Iris pigment epithelial cell (primary cell): ENCODE results near the gene MAVS.
"Not testable (repeated sequence)": the region's sequence is repeated elsewhere in the genome, so short reads cannot be mapped to it uniquely, and the experiment has no call there.

Experiments used
- DNase-seq: peaks from one replicate; pipeline ENCODE4 v3.0.0-alpha.2; 2011; ENCODE audit warnings: low read depth

Gene MAVS

DNA sequence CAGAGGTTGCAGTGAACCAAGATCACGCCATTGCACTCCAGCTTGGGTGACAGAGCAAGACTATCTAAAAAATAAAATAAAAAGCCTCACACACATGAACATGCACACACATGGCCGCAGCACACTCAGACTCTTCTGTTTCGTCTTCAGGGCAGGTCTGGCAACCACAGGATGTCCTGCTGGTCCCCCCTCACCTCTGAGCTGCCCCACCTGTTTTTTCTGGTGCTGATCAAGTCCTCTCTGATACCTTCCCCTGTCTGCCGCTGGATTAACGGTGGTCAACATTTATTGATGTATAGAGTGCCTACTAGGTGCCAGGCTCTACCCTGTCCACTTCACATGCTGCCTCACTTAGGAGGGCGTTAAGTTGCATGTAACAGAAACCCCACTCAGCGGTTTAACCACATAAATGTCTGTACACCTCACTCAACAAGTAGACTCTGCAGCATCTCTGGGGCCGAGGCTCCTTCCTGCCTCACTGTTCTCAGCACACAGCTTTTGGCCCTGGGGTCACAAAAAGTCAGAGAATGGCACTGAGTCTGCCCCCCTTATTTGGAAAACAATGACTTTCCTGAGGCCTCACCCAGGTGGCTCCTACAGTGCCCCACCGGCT, 30.8 kb upstream of the MAVS start:
- no peak for DNase-seq

DNA sequence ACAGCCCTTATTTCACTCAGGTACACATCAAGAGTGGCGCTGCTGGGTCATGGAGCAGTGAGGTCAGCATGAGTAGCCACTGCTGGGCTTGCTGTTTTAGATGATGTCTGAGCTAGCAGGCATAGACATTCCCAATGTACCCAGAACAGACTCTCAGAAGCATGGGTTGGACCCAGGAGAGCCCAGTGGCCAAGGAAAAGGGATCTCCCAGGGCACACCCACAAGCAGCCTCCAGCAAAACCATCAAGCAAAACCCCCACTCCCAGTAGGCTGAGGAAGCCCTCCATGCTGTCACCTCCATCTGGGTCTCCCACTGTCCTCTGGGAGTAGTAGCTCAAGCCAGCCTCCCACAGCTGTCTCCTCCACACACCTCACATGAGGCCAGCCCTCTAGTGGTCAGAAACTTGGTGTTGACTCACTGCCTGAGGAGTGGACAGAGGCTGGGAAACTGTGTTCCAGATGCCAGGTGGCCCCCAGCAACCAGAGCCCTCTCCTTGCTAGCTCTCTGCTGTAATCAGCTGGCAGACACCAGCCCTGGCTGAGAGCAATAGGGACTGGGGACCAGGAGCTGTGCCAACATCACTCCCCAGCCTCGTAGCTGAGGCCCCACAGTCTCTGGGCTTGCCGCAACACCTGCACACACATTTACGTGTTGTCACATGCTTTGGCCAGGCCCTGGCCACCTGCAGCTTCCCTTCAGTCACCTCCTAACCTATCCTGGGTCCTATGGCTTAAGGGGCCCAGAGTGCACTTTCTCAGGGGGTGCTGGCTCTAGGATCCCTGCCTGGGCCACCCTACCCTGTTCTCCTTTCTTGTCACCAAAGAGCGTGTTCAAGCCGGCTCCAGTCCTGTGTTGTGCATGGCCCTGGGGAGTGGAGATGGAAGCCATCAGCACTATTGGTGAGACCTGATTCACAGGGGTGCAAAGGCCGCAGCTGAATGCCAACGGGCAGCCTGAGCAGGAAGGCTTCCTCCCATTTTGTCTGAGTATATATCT, 28.2 kb upstream of the MAVS start:
- DNase-seq = peak; percentile 79

DNA sequence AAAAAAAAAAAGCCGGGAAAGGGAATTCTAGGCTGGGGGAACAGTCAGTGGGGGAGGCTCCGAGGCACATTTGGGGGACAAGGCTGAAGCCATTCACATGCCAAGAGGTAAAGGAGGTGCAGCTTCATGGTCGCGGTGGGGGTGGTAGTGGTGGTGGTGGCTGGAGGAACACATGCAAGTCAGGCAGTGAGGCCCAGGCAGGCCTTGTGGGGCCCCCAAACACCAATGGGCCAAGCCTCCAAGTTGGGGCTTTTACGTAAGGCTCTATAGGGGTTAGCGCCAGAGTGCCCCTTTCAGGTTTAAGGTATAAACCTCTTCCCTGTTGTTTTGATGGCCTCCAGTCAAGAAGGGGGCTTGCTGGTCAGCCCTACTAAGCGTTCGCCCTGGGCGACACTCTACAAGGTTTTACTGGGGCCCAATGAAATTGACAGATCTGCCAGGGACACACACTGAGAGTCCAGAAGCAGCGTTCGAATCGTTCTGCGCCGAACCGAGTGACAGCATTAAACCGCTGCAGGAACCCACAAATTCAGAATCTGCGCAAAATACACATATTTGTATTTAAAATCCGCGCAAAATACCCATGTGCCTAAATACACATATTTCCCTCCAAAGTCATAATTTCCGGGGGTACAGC, 27.1 kb upstream of the MAVS start:
- no peak for DNase-seq

DNA sequence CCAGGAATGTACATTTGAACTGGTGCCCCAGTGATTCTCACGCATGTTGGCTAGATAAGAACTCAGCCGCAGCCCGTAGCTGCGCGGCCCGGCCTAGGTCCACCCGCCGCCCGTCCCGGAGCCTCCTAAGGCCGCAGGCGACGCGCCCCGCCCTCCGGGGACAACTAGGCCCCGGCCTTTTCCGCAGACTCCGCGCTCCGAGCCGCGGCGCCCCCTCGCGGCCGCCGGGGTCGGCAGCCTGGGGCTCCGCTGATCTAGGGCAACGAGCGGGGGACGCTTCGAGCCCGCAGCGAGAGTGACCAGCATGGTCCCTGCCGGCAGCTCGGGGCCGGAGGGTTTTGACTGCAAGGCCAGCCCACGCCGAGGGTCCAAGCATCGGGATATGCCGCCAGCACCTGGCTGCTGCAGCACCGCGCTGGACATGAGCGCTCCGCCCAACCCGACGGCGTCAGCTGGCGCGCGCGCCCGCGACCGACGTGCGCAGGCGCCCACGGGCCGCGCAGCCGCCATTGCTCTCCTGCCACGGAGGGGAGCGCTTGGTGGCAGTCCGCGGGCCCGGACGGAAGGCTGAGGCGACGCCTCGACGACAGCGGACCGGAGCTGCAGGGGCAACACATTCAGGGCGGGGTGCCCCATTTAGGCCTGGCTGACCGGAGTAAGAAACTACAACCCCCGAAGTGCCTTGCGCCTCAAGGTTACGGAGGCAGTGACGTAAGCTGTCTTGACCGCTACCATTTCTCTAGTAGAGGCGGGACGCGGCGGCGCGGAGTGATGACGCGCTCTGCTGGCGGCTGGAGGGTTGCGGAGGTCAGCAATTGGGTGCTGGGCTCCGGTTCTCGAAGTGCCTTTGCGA, 26.4 kb upstream of the MAVS start, which contains the start of gene AP5S1:
TSS of gene AP5S1 (plus strand) at position 500 of the 853 bp plus-strand sequence. CDS start 1,571 bp downstream, outside the sequence.
- DNase-seq = peak; percentile 96

DNA sequence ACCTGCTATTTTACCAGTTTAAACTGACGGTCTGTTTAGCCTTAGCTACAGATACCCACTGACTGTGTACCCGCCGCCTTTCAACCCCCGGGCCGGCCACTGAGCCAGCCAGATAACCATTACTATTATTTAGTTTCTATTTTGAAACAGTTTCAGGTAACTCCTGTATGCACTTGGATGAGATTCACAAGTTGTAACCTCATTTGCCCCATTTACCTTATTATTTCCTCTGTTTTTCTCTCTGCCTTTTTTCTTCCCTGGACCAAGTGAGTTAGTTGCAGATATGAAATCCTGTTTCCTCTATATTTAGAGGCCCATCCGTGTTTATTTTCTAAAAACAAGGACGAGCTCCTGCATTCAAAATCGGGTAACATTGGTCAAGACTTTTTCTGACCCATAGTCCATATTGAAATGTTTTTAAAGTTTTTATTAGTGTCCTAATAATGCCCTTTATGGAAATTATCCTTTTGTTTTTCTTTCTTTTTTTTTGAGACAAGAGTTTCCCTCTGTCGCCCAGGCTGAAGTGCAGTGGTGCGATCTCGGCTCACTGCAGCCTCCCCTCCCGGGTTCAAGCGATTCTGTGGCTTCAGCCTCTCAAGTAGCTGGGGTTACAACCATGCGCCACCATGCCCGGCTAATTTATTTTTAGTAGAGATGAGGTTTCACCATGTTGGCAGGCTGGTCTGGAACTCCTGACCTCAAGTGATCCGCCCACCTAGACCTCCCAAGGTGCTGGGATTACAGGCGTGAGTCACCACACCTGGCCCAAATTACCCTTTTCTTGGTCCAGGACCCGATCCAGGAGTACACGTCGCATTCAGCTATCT, 25.5 kb upstream of the MAVS start:
- DNase-seq = no peak

DNA sequence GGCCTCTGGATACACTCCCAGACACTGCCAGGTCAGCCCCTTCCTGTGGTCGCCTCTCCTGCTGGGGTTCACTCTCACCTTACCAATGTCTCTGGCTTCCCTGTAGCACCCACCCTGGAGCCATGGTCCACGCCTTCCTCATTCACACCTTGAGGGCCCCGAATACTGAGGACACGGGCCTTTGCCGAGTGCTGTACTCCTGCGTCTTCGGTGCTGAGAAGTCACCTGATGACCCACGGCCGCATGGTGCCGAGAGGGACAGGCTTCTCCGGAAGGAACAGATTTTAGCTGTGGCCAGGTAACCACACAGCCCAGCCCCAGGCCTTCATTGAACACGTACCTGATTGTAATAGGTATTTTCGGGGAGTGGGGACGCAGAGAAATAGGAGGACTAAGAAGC, 24.6 kb upstream of the MAVS start:
- no peak for DNase-seq

DNA sequence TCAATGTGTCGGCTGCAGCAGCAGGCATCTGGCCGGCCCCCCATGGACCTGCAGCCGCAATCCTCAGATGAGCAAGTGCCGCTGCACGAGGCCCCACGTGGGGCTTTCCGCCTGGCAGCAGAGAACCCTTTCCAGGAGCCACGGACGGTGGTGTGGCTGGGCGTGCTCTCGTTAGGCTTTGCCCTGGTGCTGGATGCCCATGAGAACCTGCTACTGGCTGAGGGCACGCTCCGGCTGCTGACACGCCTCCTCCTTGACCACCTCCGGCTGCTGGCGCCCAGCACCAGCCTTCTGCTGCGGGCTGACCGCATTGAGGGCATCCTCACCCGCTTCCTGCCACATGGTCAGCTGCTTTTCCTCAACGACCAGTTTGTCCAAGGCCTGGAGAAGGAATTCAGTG, 22.8 kb upstream of the MAVS start:
- DNase-seq = no peak

DNA sequence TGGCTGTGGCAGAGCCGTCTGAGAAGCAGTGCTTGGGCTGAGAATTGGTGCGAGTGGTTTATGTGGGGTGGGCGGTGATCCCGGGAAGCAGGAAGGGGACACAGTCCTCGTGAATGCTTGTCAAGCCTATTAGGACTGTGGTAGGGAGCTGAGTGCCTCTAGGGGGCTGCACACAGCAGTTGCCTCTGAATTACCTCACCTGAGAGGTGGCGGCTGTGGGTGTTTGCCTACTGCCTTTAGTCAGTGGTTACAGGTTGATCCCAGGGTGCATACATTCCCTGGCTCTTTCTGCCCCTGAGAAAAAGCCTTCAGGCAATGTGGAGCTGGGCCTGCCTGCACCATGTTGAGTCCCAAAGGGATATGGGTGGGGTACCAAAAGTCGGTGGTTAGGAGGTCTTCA, 21.1 kb upstream of the MAVS start:
- DNase-seq = no peak

DNA sequence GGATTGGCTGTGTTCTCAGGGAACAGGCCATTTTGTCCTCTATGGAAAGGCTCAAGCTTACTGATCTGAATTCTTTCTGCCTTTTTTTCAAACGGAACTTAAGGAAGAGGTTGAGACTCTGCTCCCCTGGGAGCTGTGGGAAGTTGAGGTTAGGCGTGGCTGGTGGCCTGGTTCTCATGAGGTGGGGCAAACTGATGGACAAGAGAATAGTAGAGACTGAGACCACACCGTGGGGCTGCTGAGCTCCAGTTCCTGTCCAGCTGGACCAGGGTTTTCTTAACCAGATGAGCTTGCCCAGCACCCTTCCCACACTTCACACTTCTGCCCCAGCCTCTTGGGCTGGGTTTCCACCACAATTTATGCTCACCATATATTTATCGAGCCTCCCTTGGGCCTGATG, 20.2 kb upstream of the MAVS start:
- no peak for DNase-seq

DNA sequence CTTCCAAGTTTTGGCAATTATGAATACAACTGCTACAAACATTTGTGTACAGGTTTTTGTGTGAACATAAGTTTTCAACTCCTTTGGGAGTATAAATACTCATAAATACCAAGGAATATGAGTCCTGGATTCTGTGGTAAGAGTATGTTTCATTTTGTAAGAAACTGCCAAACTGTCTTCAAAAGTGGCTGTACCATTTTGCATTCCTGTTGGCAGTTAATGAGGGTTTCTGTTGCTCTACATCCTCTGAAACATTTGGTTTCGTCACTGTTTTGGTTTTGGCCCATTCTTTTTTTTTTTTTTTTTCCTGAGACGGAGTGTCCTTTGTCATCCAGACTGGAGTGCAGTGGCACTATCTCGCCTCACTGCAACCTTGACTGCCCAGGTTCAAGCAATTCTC, 17.8 kb upstream of the MAVS start:
- DNase-seq = no peak

DNA sequence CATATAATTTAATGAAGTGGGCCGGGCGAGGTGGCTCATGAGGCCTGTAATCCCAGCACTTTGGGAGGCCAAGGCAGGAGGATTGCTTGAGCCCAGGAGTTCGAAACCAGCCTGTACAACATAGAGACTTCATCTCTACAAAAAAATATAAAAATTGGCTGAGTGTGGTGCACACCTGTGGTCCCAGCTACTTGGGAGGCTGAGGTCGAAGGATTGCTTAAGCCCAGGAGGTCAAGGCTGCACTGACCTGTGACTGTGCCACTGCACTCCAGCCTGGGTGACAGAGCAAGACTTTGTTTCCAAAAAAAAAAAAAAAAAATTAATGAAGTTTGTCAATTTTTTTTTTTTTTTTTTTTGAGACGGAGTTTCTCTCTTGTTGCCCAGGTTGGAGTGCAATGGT, 16.7 kb upstream of the MAVS start:
- DNase-seq = not testable (repeated sequence)

DNA sequence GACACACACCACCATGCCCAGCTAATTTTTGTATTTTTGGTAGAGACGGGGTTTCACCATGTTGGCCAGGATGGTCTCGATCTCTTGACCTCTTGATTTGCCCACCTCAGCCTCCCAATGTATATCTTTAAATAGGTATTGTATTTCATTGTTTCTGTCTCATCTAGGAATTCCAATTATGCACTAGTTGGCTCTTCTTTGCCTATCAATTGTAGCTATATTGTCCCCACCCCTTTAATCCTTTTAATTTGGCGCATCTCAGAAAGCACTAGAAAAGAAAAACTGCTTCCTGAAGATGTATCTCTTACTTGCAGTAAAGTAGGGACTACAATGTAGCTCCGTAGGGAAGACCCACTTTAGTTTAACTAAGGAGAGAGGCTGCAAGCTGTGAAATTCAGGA, 10.5 kb upstream of the MAVS start:
- DNase-seq = no peak

DNA sequence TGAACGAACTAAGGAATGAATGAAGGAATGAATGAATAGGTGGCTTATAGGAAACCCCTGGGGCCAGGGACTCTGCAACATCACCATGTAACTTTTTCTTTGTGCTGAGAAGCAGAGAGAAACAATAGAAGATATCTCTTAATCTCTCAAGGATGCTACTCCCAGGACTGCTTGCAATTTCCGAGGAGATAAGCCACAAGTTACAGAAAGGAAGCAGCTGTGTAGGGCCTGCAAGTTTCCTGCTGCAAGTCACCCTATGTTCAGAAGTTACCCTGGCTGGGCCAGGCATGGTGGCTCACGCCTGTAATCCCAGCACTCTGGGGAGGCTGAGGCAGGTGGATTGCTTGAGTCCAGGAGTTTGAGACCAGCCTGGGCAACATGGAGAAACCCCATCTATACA, 7.3 kb upstream of the MAVS start:
- DNase-seq = no peak

DNA sequence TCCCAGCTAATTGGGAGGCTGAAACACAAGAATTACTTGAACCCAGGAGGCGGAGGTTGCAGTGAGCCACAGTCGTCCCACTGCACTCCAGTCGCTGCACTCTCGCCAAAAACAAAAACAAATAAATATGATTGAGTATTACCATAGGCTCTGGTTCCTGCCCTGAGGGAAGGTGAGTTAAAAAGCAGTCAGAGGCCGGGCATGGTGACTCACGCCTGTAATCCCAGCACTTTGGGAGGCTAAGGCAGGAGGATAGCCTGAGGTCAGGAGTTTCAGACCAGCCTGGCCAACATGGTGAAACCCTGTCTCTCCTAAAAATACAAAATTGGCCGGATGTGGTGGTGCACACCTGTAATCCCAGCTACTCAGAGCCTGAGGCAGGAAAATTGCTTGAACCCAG, 6.4 kb upstream of the MAVS start:
- not testable (repeated sequence) for DNase-seq

DNA sequence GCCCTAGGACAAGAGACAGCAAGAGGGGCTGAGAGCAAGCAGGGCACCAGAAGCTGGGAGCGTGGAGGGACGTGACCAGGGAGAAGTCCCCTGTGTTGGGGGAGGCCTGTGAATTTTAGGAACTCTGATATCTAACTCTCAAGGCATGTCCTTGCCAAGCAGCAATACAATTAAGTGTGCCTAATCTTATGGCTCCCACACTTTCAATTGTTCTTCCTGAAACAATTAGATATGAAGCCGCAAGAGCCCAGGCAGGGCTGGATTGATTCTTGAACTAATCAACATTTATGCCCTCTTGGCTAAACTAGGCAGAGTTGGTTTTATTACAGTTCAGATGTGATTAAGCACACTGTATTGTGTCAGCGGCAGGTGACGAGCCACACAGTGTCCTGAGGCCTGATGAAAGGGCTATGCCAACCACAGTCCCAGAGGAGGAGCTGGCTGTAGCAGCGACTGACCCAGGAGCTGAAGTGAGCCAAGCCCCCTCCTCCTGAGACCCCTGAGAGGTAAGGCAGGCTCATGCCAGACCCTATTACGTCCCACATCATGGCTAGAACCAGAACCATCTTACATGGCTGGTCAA, 4.2 kb upstream of the MAVS start:
- DNase-seq = no peak

DNA sequence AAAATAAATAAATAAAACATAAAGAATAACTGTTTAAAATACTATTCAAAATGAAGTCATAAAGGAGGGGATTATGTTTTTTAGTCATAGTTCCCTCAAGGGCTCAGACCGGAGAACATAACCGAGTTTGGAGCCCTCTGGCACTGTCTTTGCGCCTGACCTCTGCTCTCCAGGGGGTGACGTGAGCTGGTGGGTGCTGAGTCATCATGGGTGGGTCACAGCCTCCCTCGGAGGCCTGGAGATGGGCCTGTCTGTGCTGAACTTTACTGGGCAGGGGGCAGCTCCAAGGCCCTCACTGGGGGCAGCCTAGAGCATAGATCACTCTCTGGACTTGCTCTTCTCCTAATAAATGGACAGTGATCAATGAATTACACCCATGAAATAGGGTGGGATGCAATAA, 3.1 kb upstream of the MAVS start:
- peak; percentile 78 for DNase-seq

DNA sequence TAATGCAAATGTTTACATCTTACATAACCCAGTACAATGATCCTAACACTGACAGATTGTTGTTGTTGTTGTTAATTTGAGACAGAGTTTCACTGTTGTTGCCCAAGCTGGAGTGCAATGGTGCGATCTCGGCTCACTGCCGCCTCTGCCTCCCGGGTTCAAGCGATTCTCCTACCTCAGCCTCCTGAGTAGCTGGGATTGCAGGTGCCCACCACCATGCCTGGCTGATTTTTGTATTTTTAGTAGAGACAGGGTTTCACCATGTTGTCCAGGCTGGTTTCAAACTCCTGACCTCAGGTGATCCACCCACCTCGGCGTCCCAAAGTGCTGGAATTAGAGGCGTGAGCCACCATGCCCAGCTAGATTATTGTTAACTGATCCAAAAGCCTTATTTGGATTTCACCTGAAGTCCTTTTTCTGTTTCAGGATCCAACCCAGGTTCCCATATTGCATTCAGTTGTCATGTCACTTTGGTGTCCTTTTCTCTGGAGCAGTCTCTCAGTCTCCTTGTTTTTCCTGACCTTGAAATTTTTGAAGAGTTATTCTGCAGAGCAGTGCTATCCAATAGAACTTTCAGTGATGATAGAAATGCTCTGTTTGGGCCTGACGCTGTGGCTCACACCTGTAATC, 2.5 kb upstream of the MAVS start:
- DNase-seq = not testable (repeated sequence)

DNA sequence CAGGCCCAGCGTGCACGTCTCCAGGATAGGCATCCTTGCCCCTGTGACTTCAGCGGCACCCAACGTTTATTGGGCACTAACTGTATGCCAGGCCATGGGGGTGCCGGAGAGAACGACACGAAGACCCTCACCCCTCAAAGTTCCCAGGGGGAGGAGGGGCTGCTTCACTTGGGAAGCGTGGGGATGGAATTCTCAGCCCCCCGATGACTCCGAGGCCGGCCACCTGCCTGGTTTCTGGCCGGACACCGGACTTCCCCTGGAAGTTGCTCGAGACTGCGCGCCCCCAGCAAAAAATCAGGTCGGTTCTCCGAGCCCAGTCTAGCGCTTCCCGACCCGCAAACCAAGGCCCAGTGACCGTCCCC, 275 bp upstream of the MAVS start:
- DNase-seq = no peak

DNA sequence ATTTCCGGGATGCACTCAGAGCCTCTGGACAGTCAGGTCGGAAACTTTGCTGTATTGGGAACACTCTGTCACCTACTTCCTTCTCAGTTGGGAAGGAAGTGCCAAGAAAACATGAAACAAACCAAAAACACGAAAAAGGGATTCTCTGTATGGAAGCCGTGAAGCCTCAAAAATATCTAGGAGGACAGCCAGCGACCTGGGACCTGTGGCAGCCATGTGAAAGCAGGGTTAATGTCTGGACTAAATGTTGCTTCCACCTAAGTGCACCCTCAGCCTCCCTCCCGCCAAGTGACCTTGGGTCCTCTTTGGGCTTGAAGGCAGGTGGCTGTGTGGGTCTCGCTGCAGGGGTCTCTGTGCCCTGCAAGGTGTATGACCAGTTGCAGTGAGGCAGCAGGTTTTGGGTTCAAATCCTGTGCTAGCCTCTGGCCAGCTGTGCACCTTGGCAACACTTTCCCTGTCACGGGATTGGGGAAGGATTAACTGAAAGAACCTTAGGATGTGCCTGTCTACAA, 851 bp downstream of the MAVS start:
- DNase-seq = peak; percentile 11

DNA sequence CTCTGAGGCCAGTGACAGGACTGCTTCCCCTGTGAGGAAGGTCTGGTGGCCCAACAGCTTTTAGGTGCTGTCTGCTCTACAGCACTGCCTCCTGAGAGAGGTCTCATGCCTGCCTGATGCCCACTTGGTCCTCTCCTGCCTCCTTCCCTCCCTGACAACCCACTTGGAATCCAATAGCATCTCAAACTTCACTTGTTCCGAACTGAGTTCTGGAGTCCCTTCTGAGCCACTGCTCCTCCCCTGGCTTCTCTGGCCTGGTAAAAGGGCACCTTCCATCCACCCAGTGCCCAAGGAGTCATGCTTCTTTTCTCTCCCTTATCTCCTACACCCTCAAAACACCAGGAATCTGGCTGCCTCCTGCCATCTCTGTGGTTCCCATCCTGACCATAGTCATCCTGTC, 1.9 kb downstream of the MAVS start:
- DNase-seq = no peak
